ENCODE results near the gene POU6F2.
A peak's percentile ranks its signal among the peaks of the same experiment; 100 is the strongest.

Gene POU6F2

GRCh38 chr7:39069896-39070881, 92.5 kb downstream of the POU6F2 start:
- DNase-seq, result no peak

DNA sequence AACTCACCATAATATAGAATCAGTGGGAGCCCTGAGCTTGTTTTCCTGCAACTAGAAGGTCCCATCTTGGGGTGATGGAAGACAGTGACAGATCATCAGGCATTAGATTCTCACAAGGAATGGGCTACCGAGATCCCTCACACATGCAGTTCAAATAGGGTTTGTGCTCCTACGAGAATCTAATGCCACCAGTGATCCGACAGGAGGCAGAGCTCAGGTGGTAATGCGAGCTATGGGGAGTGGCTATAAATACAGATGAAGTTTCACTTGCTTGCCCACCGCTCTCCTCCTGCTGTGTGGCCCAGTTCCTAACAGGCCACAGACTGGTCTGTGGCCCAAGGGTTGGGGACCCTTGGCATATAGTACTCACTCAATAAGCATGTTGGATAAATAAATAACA, 93.4 kb downstream of the POU6F2 start:
- no peak for DNase-seq

GRCh38 chr7:39073432-39073831, 95.7 kb downstream of the POU6F2 start:
- DNase-seq, result peak; percentile 23

DNA sequence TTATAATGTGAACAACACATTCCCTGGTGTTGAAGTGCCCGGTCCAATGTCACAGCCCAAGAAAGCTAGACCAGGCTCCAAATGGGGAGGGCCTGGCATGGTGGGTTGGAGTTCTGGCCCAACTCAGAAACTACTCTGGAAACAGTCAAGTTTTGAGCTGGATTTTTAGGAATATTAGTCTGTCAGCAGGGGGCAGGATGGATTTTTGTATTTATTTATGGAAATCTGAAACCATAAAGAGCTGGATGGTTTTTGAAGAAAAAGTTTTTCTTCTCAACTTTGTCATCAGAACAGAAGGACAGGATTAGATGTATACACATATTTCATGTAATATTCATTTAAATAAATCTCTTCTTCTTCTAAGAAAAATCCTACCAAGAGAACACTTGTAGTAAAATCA, 97.5 kb downstream of the POU6F2 start:
- no peak for DNase-seq

- DNase-seq, result no peak
These were observed 106.1 kb downstream of the POU6F2 start for GRCh38 chr7:39083781-39084180.

- DNase-seq, result peak; percentile 68
These were observed 106.6 kb downstream of the POU6F2 start for GRCh38 chr7:39084349-39084748.

DNA sequence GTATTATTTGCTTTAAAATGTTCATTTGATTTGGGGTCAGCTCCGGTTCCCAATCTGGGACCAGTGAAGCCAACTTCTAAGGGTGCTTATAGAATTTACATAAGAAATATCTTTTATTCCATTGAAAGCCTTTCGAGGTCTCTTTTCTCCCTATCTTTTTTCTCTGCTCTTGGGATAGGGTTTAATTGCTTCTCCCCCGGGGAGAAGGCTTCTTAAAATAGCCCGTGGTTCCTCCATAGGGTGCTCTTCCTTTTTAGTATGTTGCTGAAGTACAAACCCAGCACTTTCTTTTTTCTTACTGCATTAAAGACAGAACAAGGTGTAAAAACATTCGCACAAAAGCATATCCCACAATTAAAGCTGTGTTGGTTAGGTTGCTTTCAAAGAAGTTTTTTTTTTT, 107.5 kb downstream of the POU6F2 start:
- DNase-seq, result no peak

GRCh38 chr7:39085590-39086049, 107.9 kb downstream of the POU6F2 start:
- DNase-seq, result no peak

GRCh38 chr7:39086638-39087360, 109.1 kb downstream of the POU6F2 start:
- DNase-seq, result no peak

GRCh38 chr7:39088730-39089593, 111.3 kb downstream of the POU6F2 start:
- no peak for DNase-seq

- DNase-seq, result no peak
These were observed 113.4 kb downstream of the POU6F2 start for GRCh38 chr7:39091145-39091544.

DNA sequence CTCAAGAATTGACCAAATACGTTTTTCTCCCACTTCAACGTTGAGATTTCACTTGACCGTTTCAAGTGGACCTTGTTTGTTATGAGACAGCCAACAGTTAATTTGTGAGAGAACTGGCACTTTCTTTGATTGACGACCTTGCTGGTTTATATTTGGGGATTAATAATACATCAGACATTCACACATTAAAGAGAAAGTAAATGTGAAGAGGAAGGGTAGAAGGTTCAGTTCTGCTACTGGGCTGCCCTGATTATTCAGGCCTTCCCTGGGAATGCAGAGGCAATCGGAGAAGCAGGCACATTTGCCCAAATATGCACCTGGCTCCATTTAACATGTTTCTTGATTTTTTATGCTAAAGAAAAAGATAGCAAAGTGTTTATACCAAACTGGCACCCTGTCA, 114.1 kb downstream of the POU6F2 start:
- DNase-seq, result no peak

- DNase-seq, result no peak
These were observed 117.0 kb downstream of the POU6F2 start for GRCh38 chr7:39094731-39095130.

DNA sequence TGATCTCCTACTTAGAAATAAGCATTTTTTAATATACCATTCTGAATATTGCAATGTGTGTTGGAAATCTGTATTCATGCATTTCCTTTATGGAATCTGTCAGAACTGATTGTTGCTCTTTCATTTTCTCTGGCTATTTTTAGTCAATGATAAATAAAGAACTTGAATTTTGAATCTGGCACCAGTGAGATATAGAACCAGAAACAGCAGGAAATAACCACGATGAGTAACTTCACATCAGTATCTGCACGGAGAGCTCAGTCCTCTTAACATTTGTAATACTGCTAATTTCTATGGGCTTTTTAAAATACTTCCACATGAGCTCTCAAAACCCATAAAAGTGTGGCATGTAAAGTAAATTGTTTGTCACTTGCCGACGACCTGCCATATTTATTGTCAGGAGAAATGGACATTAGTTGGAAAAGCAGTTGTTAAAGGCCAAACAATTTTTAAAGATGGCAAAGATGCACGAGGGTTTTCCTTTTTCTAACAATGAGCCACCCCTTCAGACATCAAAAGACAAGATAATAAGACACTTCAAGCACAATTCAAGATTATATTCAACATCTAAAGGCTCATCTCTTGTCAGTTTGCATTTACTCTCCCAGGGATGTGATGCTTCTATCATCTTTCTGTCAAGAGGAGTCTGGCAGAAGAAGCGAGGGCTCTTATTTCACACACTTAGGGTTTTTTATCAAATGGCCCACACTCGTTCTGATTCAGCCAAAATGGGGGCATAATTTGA, 118.3 kb downstream of the POU6F2 start:
- no peak for DNase-seq

DNA sequence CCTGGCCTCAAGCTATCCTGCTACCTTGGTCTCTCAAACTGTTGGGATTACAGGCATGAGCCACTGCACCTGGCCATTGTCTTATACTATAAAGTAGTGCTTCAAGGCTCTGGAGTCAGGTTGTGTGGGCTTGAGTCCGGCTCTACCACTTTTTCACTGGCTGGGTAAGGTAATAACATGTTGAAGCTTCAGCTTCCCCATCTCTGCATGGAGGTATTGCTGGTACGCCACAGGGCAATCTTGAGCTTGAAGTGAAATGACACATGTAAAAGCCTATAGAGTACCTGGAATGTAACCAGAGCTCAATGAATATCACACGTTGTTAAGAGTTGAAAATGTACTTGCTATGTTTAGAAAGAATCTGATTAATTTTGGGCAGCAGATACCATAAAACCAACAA, 120.8 kb downstream of the POU6F2 start:
- DNase-seq, result no peak

DNA sequence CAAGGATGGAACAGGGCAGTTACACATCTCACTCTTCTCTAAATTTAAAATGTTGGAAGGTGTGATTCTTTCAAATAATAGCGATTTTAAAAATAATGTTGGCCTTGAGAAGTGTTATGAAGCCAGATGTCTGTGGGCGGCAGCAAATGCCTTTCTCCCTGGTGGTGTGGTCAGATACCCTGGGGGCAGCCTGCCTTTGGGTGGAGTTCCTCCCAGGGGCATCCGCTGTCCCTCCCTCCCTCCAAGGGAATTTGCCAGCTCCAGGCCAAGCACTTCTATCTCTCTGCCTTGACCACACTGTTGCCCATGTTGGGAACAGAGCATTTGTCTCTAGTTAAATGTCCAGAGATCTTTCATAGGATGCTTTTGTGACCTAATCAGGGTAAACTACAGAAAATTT, 121.4 kb downstream of the POU6F2 start:
- DNase-seq, result no peak

DNA sequence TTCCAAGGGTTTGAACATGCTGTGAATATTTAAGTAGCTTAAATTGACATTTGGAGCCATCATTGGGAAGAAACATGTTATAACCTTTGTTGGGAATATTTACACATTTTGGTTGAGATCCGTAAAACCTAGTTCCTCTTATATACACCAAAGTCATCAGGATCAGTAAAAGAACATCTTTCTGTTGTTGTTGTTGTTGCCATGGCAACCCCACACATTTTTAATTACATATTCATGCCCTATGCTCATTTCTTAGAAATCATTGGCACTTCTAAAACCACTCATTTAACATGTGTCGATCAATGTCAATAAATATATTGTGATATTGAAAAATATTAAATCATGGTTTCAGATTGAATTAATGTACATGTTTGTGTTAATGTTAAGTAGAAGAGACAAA, 122.6 kb downstream of the POU6F2 start:
- DNase-seq, result no peak

GRCh38 chr7:39102234-39102633, 124.5 kb downstream of the POU6F2 start:
- peak; percentile 32 for DNase-seq

- no peak for DNase-seq
These were observed 128.0 kb downstream of the POU6F2 start for GRCh38 chr7:39105720-39106119.

DNA sequence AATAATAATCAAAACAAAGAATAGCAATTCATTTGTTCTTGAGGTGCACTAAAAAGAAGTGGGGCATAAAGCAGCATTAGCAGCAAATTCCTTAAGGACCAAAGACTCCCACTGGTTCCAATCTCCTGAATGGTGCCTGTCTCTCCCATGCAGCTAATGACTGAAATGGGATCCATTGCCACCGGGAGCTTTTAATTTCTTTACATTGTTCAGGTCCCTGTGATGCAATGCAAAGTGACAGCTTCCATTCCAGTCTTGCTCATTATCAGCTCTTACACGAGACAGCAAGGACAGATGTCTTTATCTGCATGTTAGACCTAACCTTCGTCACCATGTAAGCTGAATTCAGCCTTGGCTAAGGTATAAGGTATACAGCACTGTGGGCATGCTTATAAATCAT, 148.1 kb downstream of the POU6F2 start:
- no peak for DNase-seq

DNA sequence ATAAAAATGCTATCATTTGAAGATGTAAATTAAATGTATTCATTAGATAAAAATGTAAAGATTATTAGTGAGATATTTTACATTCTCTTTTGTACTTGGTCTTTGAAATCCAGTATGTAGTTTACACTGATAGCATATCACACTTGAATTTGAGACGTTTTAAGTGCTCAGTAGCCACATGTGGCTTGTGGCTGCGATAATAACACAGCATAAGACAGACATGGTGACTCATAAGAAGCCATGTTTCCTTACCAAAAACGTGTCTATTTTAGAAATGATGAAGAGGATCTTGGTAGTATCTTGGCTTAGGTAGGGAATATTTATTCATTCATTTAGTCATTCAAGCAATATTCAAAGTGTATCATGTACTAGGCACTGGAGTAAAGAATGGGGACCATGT, 149.3 kb downstream of the POU6F2 start:
- DNase-seq, result no peak

DNA sequence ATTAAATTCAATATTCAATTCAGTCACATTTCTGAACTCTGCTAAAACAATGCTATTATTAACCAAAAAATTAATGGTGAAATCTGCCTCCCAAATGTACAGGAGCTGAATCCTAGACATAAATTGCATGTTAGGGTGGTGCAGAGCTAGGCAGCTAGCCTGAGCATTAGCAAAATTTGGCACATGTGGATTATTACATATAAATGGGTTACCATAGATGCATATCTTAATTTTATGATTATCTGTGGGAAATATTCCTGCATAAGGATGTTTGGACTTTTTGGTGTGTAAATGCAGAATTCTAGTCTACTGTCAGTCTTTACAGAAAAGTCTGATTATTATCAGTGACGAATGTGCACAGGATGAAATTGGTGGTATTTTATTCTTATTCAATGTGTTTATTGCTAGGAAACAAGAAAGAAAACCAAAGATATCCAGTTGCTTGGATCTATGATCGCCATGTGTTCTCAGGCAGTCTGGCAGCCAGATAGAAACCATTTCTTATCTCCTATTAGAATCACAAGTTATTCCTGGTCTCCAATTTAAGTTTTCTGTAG, 150.7 kb downstream of the POU6F2 start:
- DNase-seq, result no peak

Measured in NCI-H1105 (cell line).